SU-DHL-6 (cell line): Measurements from ENCODE around the gene ZMYND8.

ENCODE experiments used
- EZH2phosphoT487 ChIP-seq: fragments of 200-600 bp; sonication (generic), shearing (Covaris generic); conservative IDR thresholded peaks from 2 replicates; pipeline ENCODE4 v1.6.1; 2018; ENCODE audit warnings: mild to moderate bottlenecking, antibody characterized with exemption, low read length, moderate library complexity, mixed read lengths
- TF ChIP-seq, protein P1 (sequence below): fragments of 200-600 bp; sonication (generic); IDR thresholded peaks from one replicate; pipeline ENCODE4 v1.5.1; 2017; ENCODE audit warnings: antibody characterized with exemption, mild to moderate bottlenecking, low read length, moderate library complexity; ENCODE audit not compliant: insufficient read depth, poor library complexity, severe bottlenecking

DNA sequence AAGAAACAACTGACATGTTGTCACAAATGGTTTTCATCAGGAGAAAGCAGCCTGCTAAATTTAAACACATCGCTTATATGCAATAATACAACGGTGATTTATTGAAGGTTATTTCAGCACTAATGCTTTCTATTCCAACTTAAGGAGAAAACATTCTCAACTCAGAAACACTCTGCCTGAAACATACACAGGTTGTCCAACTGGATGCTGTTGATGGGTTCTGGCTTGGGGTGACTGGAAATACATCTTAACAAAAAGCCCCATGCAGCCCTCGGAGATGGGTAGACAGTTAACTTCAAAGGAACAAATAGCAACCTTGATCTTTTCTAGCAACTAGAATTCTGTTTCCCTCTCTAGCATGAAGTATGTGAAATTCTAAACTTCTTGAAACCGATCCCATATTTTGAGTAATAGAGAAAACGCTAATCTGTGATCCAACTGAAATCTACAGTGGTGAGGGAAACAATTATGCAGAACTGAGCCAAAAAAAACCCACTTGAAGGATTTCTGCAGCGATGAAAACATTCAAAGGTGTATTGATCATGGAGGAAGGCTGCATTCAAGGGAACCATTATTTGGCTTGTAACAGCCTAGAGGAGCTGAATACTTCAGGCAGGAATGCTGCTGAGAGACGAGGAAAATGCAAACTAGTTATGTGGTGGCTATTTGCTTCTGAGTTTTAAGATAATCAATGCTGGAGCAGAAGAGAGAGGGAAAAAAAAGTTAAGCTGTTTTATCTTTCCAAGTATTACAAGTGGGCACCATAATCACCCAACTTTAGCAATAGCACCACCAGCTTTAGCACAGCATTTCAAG is 6.9 kb downstream of the ZMYND8 start:
- TF ChIP-seq, protein P1, sequence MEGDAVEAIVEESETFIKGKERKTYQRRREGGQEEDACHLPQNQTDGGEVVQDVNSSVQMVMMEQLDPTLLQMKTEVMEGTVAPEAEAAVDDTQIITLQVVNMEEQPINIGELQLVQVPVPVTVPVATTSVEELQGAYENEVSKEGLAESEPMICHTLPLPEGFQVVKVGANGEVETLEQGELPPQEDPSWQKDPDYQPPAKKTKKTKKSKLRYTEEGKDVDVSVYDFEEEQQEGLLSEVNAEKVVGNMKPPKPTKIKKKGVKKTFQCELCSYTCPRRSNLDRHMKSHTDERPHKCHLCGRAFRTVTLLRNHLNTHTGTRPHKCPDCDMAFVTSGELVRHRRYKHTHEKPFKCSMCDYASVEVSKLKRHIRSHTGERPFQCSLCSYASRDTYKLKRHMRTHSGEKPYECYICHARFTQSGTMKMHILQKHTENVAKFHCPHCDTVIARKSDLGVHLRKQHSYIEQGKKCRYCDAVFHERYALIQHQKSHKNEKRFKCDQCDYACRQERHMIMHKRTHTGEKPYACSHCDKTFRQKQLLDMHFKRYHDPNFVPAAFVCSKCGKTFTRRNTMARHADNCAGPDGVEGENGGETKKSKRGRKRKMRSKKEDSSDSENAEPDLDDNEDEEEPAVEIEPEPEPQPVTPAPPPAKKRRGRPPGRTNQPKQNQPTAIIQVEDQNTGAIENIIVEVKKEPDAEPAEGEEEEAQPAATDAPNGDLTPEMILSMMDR = no peak
- TF ChIP-seq EZH2phosphoT487 = no peak
